SU-DHL-6 (cell line): ENCODE results near the gene SRSF4.

ENCODE experiments used
- H2AFZ ChIP-seq: fragments of 200-600 bp; sonication (generic); 2 replicates; pipeline ENCODE4 v1.6.1; 2014; ENCODE audit warnings: low read depth, mild to moderate bottlenecking, moderate library complexity, mixed read lengths, antibody characterized with exemption, low read length; ENCODE audit not compliant: severe bottlenecking
- H3F3A ChIP-seq: fragments of 200-600 bp; shearing (Covaris generic); 2 replicates; pipeline ENCODE4 v1.6.0; 2016; ENCODE audit warnings: antibody characterized with exemption, mild to moderate bottlenecking; ENCODE audit not compliant: insufficient read depth
- H3K27ac ChIP-seq: fragments of 200-600 bp; sonication (generic); 2 replicates; pipeline ENCODE4 v1.5.1; 2016; ENCODE audit warnings: low read depth, mild to moderate bottlenecking, low read length, moderate library complexity, mixed read lengths
- H3K27me3 ChIP-seq: fragments of 200-600 bp; sonication (generic), shearing (Covaris generic); 2 replicates; pipeline ENCODE4 v1.6.0; 2014; ENCODE audit warnings: mild to moderate bottlenecking, low read length
- H3K36me3 ChIP-seq: fragments of 200-600 bp; sonication (generic); 2 replicates; pipeline ENCODE4 v1.6.1; 2014; ENCODE audit warnings: mild to moderate bottlenecking, low read length, mixed read lengths
- H3K4me2 ChIP-seq: fragments of 300-600, 200-600 bp; shearing (Covaris generic), sonication (generic); 2 replicates; pipeline ENCODE4 v1.6.0; 2014; ENCODE audit warnings: low read length, low read depth, mild to moderate bottlenecking; ENCODE audit not compliant: poor library complexity, severe bottlenecking
- H3K4me3 ChIP-seq: fragments of 200-600 bp; sonication (generic); 2 replicates; pipeline ENCODE4 v1.5.1; 2014; ENCODE audit warnings: antibody characterized with exemption, low read length, mild to moderate bottlenecking, mixed read lengths; ENCODE audit not compliant: insufficient read depth, poor library complexity, severe bottlenecking
- H3K79me2 ChIP-seq: fragments of 200-600 bp; sonication (generic); 2 replicates; pipeline ENCODE4 v1.6.1; 2014; ENCODE audit warnings: mild to moderate bottlenecking, low read length, moderate library complexity; ENCODE audit not compliant: insufficient read depth
- H3K9ac ChIP-seq: fragments of 200-600 bp; sonication (generic); 2 replicates; pipeline ENCODE4 v1.7.0; 2014; ENCODE audit warnings: mild to moderate bottlenecking, low read length
- H3K9me2 ChIP-seq: fragments of 200-600 bp; sonication (generic); replicated peaks from 2 replicates; pipeline ENCODE4 v1.6.1; 2014; ENCODE audit warnings: low read length; ENCODE audit not compliant: insufficient read depth
- H3K9me3 ChIP-seq: fragments of 200-600 bp; sonication (generic); 2 replicates; pipeline ENCODE4 v1.6.1; 2014; ENCODE audit warnings: low read length, mixed read lengths; ENCODE audit not compliant: insufficient read depth
- H4K20me1 ChIP-seq: fragments of 200-600 bp; sonication (generic); 2 replicates; pipeline ENCODE4 v1.6.1; 2014; ENCODE audit warnings: low read depth, mild to moderate bottlenecking, antibody characterized with exemption, low read length, moderate library complexity, mixed read lengths
- CTCF ChIP-seq: fragments of 200-600 bp; sonication (generic); IDR thresholded peaks from one replicate; pipeline ENCODE4 v1.5.1; 2017; ENCODE audit warnings: antibody characterized with exemption, mild to moderate bottlenecking, low read length, moderate library complexity; ENCODE audit not compliant: insufficient read depth, poor library complexity, severe bottlenecking
- EZH2phosphoT487 ChIP-seq: fragments of 200-600 bp; sonication (generic), shearing (Covaris generic); conservative IDR thresholded peaks from 2 replicates; pipeline ENCODE4 v1.6.1; 2018; ENCODE audit warnings: mild to moderate bottlenecking, antibody characterized with exemption, low read length, moderate library complexity, mixed read lengths

The SRSF4 gene

GRCh38 chr1:29129916-29130315 is 51.8 kb downstream of the SRSF4 start:
- Histone ChIP-seq H3K9me3 (no peaks in the 10 kb centered on the region), H4K20me1 (no peaks in the 10 kb centered on the region), H3K27ac (no peak overlapping the region), H3K79me2 (no peaks in the 10 kb centered on the region), H3K4me3 (no peak overlapping the region), H3K9me2 (no peaks in the 10 kb centered on the region), H2AFZ (no peak overlapping the region), H3K9ac (no peak overlapping the region), H3K4me2 (no peak overlapping the region), H3K36me3 (no peaks in the 10 kb centered on the region), H3K27me3 (no peaks in the 10 kb centered on the region), H3F3A (no peaks in the 10 kb centered on the region)
- TF ChIP-seq EZH2phosphoT487 (no peak), CTCF (no peak)

GRCh38 chr1:29128739-29129138 is 53.0 kb downstream of the SRSF4 start:
- no peak for TF ChIP-seq CTCF
- TF ChIP-seq EZH2phosphoT487: no peak
- H3K79me2 ChIP-seq: no peaks in the 10 kb centered on the region
- no peak overlapping the region for H2AFZ ChIP-seq
- no peaks in the 10 kb centered on the region for H3K9me2 ChIP-seq
- no peaks in the 10 kb centered on the region for H3K9me3 ChIP-seq
- H3K4me3 ChIP-seq: no peak overlapping the region
- no peaks in the 10 kb centered on the region for H3K36me3 ChIP-seq
- H3K4me2 ChIP-seq: no peak overlapping the region
- no peaks in the 10 kb centered on the region for H3K27me3 ChIP-seq
- no peaks in the 10 kb centered on the region for H4K20me1 ChIP-seq
- H3F3A ChIP-seq: no peaks in the 10 kb centered on the region
- H3K9ac ChIP-seq: no peak overlapping the region
- H3K27ac ChIP-seq: no peak overlapping the region

- TF ChIP-seq EZH2phosphoT487 (no peak), CTCF (no peak)
- Histone ChIP-seq H3F3A (no peaks in the 10 kb centered on the region), H3K9me2 (no peaks in the 10 kb centered on the region), H3K4me2 (no peak overlapping the region), H2AFZ (no peak overlapping the region), H3K27me3 (no peaks in the 10 kb centered on the region), H3K9me3 (no peaks in the 10 kb centered on the region), H3K9ac (no peak overlapping the region), H4K20me1 (no peaks in the 10 kb centered on the region), H3K79me2 (no peaks in the 10 kb centered on the region), H3K36me3 (no peaks in the 10 kb centered on the region), H3K4me3 (no peak overlapping the region), H3K27ac (no peak overlapping the region)
Measured at GRCh38 chr1:29126198-29126597, 55.5 kb downstream of the SRSF4 start.
